GM19397 (cell line): ENCODE results near the gene MPZL1.

Experiments
- ATAC-seq: cut with Tn5 transposase; IDR thresholded peaks from one replicate; pipeline ENCODE4 v1.9.1; 2021; ENCODE audit warnings: mild to moderate bottlenecking, moderate library complexity; ENCODE audit not compliant: unreplicated experiment

MPZL1 gene

DNA sequence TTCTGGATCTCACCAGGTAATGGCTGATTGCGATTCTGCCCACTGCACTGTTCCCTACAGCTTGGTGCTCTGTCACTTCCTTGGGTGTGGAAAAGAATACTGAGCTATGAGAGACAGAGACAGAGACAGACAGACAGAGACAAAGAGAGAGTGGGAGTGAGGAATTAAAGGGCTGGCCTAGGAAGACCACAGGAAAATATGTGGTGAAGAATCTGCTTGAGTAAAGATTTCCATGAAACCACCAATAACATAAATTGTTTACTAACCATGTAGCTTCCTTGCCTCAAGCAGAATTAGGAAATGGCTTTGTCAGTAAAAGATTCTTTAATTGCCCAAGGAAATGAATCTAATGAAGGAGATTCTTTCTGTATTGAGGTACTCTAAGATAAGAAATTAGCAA is 54.4 kb downstream of the MPZL1 start:
- no peak for ATAC-seq

DNA sequence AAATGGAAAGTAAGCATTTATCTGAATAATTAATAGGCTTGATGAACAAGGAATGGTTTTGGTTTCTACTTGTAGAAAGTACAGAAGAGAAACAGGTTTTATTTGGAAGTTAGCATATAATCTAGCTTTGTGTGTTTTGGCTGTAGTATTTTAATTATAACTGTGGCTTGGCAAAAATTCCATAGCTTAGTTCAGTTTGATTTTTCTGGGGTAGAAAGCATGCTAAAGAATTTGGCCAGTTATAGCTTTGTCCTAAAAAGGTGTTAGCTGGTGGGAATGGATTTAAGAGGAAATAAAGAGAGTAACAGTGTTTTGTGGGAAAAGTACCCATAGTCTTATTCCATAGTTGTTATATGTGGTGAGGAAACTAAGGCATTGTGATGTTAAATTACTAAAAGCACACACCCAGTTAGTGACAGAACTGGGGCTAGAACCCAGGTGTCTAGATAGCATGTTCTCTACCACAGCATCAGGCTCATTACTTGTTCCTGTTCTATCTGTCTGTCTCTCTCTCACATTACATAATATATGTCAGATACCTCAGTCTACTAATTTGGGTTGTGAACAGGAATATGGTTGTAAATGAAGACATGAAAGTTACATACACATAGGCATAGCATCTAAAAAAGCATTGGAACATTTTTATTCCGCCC is 55.0 kb downstream of the MPZL1 start:
- ATAC-seq: no peak

- ATAC-seq: no peak
Measured at GRCh38 chr1:167777269-167777650, 55.5 kb downstream of the MPZL1 start.

DNA sequence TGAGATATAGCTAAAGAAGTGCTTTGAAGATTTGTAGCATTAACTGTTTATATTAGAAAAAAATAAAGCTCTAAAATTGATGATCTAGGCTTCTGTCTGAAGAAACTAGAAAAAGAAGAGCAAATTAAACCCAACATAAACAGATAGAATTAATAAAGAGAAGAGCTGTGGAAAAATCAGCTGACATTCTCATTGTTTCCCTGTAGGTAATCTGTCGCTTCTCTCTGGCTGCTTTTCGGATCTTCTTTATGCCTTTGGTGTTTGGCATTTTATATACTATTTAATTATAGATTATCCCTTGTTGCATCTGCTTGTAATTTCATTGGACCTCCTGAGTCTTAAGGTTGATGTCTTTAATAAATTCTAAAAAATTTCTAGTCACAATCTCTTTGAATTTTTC is 59.8 kb downstream of the MPZL1 start:
- ATAC-seq: no peak

DNA sequence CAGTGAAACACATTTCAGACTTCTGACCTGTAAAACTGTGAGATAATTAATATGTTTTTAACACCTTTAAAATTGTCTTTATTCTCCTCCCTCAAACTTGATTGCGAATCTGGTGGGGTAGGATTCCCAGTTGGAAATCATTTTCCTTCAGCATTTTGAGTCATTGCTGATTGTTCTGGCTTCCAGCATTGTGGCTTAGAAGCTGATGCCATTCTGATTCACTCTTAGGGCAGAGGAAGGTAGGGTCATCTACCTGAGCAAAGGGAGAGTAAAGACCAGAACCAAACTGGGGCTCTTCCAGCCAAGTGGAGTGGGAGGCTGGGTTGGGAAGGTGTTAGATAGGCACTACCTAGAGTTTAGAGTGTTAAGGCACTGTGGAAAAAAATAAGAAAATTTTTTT is 61.2 kb downstream of the MPZL1 start:
- ATAC-seq: no peak

- ATAC-seq: no peak
Measured at GRCh38 chr1:167784876-167785550, 63.2 kb downstream of the MPZL1 start.

DNA sequence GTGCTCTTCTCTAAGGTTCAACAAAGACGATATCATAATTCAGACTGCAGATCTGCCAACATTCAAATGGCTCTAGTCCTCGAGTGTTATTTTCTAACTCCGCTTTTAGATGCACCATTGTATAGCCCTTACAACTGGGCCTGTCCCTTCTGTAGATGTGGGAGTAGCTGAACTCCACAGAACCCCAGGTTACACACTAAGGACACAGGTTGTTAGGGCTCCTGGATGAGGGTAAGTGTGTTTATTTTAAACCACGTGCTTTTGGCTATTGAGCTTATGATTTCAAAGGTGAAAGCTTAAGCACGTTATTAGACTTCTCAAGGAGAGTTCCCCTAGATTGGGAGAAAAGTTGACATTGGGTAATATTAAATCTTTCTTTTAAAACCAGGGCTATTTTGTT is 64.7 kb downstream of the MPZL1 start:
- ATAC-seq: no peak

- ATAC-seq: no peak
Measured at GRCh38 chr1:167789501-167789900, 67.7 kb downstream of the MPZL1 start.

DNA sequence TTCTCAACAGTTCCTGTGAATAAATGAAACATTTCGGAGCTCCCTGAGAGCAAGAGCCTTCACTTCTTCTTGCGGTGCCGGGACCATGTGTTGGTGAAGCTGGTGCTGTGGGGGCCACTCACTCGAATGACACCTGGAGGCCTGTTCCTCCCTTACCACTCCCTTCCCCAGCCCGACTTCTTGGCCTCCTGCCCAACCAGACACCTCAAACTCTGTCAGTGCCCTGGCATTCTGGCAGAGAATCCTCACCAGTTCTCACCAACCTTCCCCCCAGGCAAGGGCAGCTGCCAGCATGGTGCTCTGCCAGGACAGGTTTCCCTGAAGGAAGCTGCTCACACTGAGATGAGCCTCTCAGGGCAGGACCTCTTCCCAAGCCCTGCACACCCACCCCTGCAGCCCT is 68.3 kb downstream of the MPZL1 start:
- no peak for ATAC-seq

DNA sequence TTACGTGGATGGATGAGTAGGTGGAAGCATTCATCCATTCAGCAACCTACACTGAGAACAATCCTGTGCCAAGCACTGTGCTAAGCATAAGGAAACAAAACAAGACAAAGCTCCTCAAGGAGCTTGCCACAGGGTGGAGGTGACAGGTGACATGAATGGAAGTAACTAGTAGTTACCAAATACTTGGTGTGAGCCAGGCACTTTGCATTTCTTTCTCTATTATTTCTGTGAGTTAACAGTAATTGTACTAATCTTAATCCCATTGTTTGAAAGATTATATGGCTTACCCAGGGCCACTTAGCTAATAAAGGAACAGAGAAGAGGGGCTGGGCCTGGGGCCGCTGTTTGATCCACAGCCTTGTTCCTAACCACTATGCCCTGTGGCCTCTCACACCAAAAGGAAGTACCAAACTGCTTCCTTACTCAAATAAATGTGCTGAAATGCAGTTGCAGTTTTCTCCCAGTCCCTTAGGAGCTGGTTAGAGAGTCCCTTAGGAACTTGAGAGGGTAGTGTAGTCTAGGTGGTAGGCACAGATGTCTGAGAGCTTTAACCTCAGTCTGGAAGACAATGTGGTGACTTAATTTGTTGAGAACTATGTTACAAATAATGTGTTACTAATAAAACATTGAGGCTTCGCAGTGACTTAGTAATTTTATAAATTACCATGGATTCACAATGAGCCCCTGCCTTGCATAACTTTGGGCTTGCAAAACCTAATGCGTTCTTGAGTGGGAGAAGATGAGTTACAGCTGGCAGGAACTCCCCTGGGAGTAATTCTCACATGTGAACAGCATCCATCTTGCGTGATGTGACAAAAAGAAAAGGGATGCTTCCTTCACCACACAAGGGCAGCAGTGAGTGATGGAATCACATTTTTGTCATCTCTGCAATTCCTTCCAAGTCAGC is 69.8 kb downstream of the MPZL1 start:
- no peak for ATAC-seq

GRCh38 chr1:167792188-167792565 is 70.4 kb downstream of the MPZL1 start:
- ATAC-seq: no peak

DNA sequence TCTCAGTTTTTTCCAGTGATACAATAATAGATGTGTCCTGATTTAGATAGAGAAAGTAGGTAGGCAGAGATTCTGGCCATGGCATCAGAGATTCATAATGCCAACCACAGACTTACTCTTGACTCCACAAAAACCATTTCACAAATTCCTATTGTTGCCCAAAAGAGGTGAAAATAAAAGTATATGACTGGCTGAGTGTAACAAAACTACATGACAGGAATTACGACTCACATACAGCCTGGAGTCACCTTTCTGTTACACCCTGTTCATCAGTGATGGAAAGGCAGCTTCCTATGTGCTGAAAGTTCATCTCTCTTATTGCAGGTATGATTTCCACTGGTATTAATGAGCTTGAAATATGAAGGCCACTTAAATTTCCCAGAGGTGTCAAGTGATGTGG is 72.3 kb downstream of the MPZL1 start:
- no peak for ATAC-seq

DNA sequence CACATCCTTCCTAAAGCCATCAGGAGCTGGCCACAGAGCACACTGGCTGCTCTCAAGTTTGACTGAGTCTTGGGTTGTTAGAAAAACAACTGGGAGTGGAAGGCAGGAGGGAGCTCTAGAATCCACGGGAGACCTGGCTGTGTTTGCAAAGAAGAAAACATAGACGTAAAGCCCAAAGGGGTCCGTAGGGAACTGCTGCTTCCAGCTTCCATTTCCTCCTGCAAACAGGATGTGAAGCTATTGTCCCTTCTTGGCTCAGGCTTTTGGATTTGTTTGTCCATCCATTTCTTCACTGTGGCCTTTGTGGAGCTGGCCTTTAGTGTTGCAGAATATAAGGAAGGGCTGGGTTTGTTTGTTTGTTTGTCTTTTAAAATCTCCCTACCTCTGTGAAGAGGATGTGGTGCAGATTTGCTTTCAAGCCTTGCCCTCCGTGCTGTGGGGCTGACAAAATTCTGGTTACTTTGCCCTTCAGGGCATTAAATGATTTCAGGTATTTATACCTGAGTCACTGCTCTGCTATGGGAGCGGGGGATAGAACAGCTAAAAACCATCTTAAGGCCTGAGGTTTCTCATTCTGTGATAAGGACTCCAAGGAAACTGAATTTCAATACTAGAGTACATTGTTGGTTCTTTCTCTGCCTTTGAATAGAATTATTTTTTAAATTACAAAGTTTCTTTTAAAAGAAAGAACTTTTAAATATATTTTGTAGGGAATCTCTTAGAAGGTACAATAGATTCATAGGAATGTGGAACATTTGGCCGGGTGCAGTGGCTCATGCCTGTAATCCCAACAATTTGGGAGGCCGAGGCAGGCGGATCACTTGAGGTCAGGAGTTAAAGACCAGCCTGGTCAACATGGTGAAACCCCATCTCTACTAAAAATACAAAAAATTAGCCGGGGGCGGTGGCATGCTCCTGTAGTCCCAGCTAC is 74.3 kb downstream of the MPZL1 start:
- no peak for ATAC-seq

DNA sequence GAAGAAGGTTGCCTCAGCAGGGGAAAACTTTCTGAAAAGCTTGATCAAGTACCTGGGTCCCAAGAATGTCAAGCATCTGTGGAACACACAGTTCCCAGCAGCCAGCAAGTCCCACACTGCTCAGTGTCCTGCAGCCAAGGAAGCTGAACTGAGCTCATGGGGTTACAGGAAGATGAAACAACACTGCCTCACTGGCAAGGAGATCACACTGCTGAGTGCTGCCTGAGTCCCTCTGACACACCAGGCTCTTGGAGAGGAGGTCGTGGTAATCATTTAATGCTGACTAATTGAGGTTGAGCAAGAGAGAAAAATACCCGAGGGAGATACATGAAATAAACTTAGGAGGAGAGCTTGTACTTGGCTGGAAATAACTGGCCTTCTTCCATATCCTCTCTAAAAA is 75.2 kb downstream of the MPZL1 start:
- no peak for ATAC-seq

DNA sequence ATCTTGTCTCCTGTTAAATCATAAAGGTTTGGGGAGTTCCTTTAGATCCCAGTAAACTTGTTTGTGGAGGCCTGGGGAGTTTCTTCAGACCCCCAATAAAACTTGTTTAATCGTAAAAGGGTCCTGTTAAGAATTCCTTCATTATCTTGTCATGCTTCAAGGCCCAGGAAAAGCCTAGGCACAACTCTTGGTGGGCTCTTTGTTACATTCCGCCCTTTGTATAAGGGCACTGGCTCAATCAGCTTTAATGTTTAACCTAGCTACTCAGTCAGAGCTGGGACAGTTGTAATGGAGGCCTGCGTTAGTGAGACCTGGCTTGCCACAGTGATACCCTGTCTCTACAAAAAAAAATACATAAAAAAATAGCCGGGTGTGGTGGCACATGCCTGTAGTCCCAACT is 77.2 kb downstream of the MPZL1 start:
- ATAC-seq: no peak

GRCh38 chr1:167799747-167800146 is 78.0 kb downstream of the MPZL1 start:
- ATAC-seq: no peak

DNA sequence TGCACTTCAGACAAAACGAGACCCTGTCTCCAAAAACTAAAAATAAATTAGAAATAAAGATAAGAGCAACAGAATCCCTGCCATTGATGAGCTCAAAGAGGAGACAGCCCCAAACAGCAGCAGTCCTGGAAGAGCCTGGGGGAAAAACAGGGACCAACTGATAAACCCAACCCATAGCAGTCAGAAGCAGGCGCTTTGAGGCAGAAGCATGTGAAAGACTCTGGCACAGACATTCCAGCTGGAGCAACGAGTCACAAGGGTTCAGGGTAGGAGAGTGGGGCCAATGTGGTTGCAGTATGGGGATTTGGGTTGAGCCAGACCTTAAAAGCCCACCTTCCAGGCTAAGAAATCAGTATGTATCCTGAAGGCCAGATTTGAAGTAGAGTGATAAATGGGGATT is 78.5 kb downstream of the MPZL1 start:
- ATAC-seq: no peak

DNA sequence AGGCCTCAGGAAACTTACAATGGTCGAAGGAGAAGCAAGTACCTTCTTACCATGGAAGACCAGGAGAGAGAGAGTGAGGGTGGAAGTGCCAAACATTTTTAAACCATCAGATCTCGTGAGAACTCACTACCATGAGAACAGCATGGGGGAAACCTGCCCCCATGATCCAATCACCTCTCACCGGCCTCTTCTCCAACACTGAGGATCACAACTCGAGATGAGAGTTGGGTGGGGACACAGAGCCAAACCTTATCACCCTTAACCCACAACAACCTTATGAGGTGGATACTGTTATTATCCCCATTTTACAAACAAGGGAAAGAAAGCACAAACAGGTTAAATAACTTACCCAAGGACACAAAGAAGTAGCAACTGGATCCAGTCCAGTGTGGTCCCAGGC is 80.5 kb downstream of the MPZL1 start:
- no peak for ATAC-seq

GRCh38 chr1:167803358-167804207 is 81.8 kb downstream of the MPZL1 start:
- peak; percentile 94 for ATAC-seq

GRCh38 chr1:167805041-167805556 is 83.3 kb downstream of the MPZL1 start:
- no peak for ATAC-seq
